Measurements from ENCODE around the gene SIK3.

The SIK3 gene

DNA sequence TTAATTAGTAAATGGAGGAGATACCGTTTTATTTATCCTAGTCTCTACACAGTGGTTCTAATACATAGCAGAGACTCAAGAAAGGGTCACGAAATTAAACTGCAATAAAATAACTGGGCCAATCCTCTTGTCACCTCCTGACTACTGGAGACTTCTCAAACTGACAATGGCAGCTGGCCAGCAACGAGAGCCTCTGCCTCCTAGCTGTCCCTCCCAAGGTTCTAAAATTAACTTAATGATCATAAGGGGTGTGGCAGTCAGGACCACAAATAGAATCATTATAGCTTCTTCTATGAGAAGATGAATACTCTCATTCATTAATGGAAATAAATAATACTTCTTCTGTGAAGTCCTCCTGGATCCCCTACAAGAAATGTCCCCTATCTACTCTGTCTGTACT, 197.0 kb downstream of the SIK3 start:
- no peak for TF ChIP-seq CTCF (IDR thresholded peaks at IDR 0.05; ENCODE audit: insufficient read depth, low read length, missing control alignments)
- DNase-seq (ENCODE audit: low read depth, low spot score): no peak
- no peak overlapping the region for H3K4me3 ChIP-seq (ENCODE audit: low read depth, low read length)
- ChIA-PET POLR2A (interaction anchor here (0.6 kb wide), 1 partner anchor 11 kb away, joined by 3 read pairs; no protein-coding TSS in a partner anchor), CTCF (interaction anchor here (0.6 to 2.5 kb wide), 5 partner anchors 13 to 205 kb away, joined by 3 to 10 read pairs (median 3); no protein-coding TSS in a partner anchor)

GRCh38 chr11:116896211-116896610, 202.0 kb downstream of the SIK3 start:
- POLR2A ChIA-PET: no interaction called here
- CTCF ChIA-PET: no interaction called here
- DNase-seq (ENCODE audit: low read depth, low spot score): no peak
- no peak overlapping the region for H3K4me3 ChIP-seq (ENCODE audit: low read depth, low read length)
- no peak for TF ChIP-seq CTCF (IDR thresholded peaks at IDR 0.05; ENCODE audit: insufficient read depth, low read length, missing control alignments)

DNA sequence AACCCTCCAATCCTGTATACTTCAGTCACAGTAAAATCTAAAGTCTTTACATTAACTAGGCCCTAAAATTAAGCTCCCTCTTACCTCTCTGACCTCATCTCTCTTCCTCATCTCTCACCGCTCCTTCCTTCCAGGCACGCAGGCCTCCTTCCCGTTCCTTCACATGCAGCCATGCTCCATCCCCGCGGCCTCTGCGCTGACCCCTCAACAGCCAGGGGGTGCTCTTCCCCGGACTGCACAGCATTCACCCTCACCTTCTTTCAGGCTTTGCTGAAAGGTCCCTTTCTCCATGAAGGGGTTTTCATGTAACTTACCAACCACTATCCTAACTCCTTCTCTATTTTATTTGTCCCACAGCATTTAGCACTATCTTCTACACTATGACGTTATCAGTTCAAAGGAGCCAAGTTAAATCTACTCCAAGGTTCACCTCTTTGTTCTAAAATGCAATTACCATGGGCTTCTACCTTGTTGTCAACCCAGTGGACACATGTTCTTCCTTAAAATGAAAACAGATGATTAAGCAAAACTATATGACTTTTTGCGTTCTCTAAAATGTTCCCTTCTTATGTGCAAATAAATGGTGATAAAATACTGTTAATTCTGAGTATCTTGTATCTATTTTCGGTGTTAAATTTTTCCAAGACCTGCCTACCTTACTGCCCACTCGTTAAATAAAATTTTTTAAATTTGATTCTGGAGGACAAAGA, 203.0 kb downstream of the SIK3 start:
- ChIA-PET CTCF (interaction anchor here (0.9 to 2.8 kb wide), 3 partner anchors 8 to 202 kb away, joined by 3 to 10 read pairs (median 3); no protein-coding TSS in a partner anchor), POLR2A (no interaction called here)
- no peak overlapping the region for H3K4me3 ChIP-seq (ENCODE audit: low read depth, low read length)
- peak; percentile 33 for TF ChIP-seq CTCF (IDR thresholded peaks at IDR 0.05; ENCODE audit: insufficient read depth, low read length, missing control alignments)
- no peak for DNase-seq (ENCODE audit: low read depth, low spot score)

GRCh38 chr11:116893906-116894305, 204.3 kb downstream of the SIK3 start:
- ChIA-PET CTCF (interaction anchor here (1.1 to 2.8 kb wide), 4 partner anchors 9 to 213 kb away, joined by 3 to 10 read pairs (median 3); no protein-coding TSS in a partner anchor), POLR2A (no interaction called here)
- H3K4me3 ChIP-seq (ENCODE audit: low read depth, low read length): no peak overlapping the region
- DNase-seq (ENCODE audit: low read depth, low spot score): no peak
- TF ChIP-seq CTCF (IDR thresholded peaks at IDR 0.05; ENCODE audit: insufficient read depth, low read length, missing control alignments): no peak

DNA sequence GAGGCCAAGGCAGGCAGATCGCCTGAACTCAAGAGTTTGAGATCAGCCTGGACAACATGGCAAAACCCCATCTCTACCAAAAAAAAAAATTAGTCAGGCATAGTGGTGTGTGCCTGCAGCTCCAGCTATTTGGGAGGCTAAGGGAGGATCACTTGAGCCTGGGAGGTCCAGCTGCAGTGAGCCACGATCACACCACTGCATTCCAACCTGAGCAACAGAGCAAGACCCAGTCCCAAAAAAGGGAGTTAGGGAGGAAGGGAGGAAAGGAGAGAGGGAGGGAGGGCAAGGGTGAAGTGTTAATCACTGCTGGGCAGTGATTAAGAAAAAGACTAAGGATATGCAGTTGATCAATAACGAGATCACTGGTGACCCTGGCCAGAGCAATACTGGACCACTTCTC, 204.8 kb downstream of the SIK3 start:
- no peak for DNase-seq (ENCODE audit: low read depth, low spot score)
- no peak for TF ChIP-seq CTCF (IDR thresholded peaks at IDR 0.05; ENCODE audit: insufficient read depth, low read length, missing control alignments)
- ChIA-PET CTCF (interaction anchor here (1.1 to 2.8 kb wide), 4 partner anchors 10 to 213 kb away, joined by 3 to 10 read pairs (median 3); no protein-coding TSS in a partner anchor), POLR2A (no interaction called here)
- H3K4me3 ChIP-seq (ENCODE audit: low read depth, low read length): no peak overlapping the region

GRCh38 chr11:116892374-116892773, 205.9 kb downstream of the SIK3 start:
- ChIA-PET CTCF (interaction anchor here (1.1 to 5.8 kb wide), 3 partner anchors 11 to 214 kb away, joined by 3 to 48 read pairs (median 10); no protein-coding TSS in a partner anchor), POLR2A (no interaction called here)
- no peak for DNase-seq (ENCODE audit: low read depth, low spot score)
- H3K4me3 ChIP-seq (ENCODE audit: low read depth, low read length): no peak overlapping the region
- no peak for TF ChIP-seq CTCF (IDR thresholded peaks at IDR 0.05; ENCODE audit: insufficient read depth, low read length, missing control alignments)

Data from AG04449 (cell line).